HG02610 (cell line): Measurements from ENCODE around the gene RTTN.

Source experiments
- ATAC-seq: cut with Tn5 transposase; IDR thresholded peaks from one replicate; pipeline ENCODE4 v1.9.1; 2021; ENCODE audit warnings: mild to moderate bottlenecking, moderate library complexity; ENCODE audit not compliant: unreplicated experiment

Gene RTTN

GRCh38 chr18:70158992-70159717 lies 46.3 kb downstream of the RTTN start:
- peak; percentile 87 for ATAC-seq

GRCh38 chr18:70156886-70157285 lies 48.6 kb downstream of the RTTN start:
- ATAC-seq, result no peak

- no peak for ATAC-seq
Observed at GRCh38 chr18:70154591-70155194, 50.8 kb downstream of the RTTN start.

GRCh38 chr18:70151614-70152013 lies 53.9 kb downstream of the RTTN start:
- ATAC-seq, result peak; percentile 47

- ATAC-seq, result no peak
Observed at GRCh38 chr18:70149616-70150301, 55.7 kb downstream of the RTTN start.

GRCh38 chr18:70149156-70149555 lies 56.3 kb downstream of the RTTN start:
- ATAC-seq, result no peak

- ATAC-seq, result no peak
Observed at GRCh38 chr18:70148039-70148938, 57.2 kb downstream of the RTTN start.

GRCh38 chr18:70146174-70146573 lies 59.3 kb downstream of the RTTN start:
- no peak for ATAC-seq

- no peak for ATAC-seq
Observed at GRCh38 chr18:70142001-70142400, 63.5 kb downstream of the RTTN start.

- no peak for ATAC-seq
Observed at GRCh38 chr18:70139138-70139537, 66.3 kb downstream of the RTTN start.

- no peak for ATAC-seq
Observed at GRCh38 chr18:70135604-70136003, 69.9 kb downstream of the RTTN start.

- no peak for ATAC-seq
Observed at GRCh38 chr18:70132999-70133398, 72.5 kb downstream of the RTTN start.

GRCh38 chr18:70128271-70128670 lies 77.2 kb downstream of the RTTN start:
- ATAC-seq, result no peak

GRCh38 chr18:70127359-70127758 lies 78.1 kb downstream of the RTTN start:
- ATAC-seq, result no peak

- no peak for ATAC-seq
Observed at GRCh38 chr18:70126832-70127231, 78.7 kb downstream of the RTTN start.

GRCh38 chr18:70124139-70124538 lies 81.3 kb downstream of the RTTN start:
- ATAC-seq, result no peak

GRCh38 chr18:70121842-70122241 lies 83.6 kb downstream of the RTTN start:
- peak; percentile 68 for ATAC-seq

GRCh38 chr18:70116949-70117348 lies 88.5 kb downstream of the RTTN start:
- no peak for ATAC-seq

GRCh38 chr18:70113511-70113910 lies 92.0 kb downstream of the RTTN start:
- ATAC-seq, result no peak

GRCh38 chr18:70110678-70111077 lies 94.8 kb downstream of the RTTN start:
- no peak for ATAC-seq

- no peak for ATAC-seq
Observed at GRCh38 chr18:70107091-70107490, 98.4 kb downstream of the RTTN start.
